Neural progenitor cell (in vitro differentiated cells): Measurements from ENCODE around the gene LRRIQ4. TPM values are rescaled to one million over a fixed set of nuclear protein-coding genes. Genes with fewer than 3 reads are reported as not detected.
A peak's percentile ranks its signal among the peaks of the same experiment; 100 is the strongest.

Experiments used
- DNase-seq: peaks from one replicate; pipeline ENCODE4 v3.0.0-alpha.2; 2016; ENCODE audit warnings: low spot score
- H2AFZ ChIP-seq: fragments of 200-600 bp; sonication (generic); replicated peaks from 2 replicates; pipeline ENCODE4 v1.6.1; 2016; ENCODE audit warnings: antibody characterized with exemption
- H3F3A ChIP-seq: fragments of 200-600 bp; sonication (generic); 2 replicates; pipeline ENCODE4 v1.6.1; 2016; ENCODE audit warnings: antibody characterized with exemption, low read depth
- H3K27ac ChIP-seq: fragments of 200-600 bp; sonication (generic); 2 replicates; pipeline ENCODE4 v1.5.1; 2016; ENCODE audit warnings: mild to moderate bottlenecking
- H3K27me3 ChIP-seq: fragments of 200-600 bp; sonication (generic); 2 replicates; pipeline ENCODE4 v1.6.1; 2016; ENCODE audit warnings: mild to moderate bottlenecking, moderate library complexity
- H3K36me3 ChIP-seq: fragments of 200-600 bp; sonication (generic); 2 replicates; pipeline ENCODE4 v1.5.1; 2016
- H3K4me1 ChIP-seq: fragments of 200-600 bp; sonication (generic); 2 replicates; pipeline ENCODE4 v1.6.1; 2016; ENCODE audit warnings: mixed run types
- H3K4me2 ChIP-seq: fragments of 200-600 bp; sonication (generic); 2 replicates; pipeline ENCODE4 v1.6.1; 2016
- H3K4me3 ChIP-seq: fragments of 200-600 bp; sonication (generic); 2 replicates; pipeline ENCODE4 v1.5.1; 2016
- H3K79me2 ChIP-seq: fragments of 200-600 bp; sonication (generic); 2 replicates; pipeline ENCODE4 v1.6.1; 2016; ENCODE audit warnings: low read depth
- H3K9ac ChIP-seq: fragments of 200-600 bp; sonication (generic); 2 replicates; pipeline ENCODE4 v1.6.1; 2016
- H3K9me3 ChIP-seq: fragments of 200-600 bp; sonication (generic); 2 replicates; pipeline ENCODE4 v1.5.1; 2016; ENCODE audit warnings: low read depth
- H4K20me1 ChIP-seq: fragments of 200-600 bp; sonication (generic); 2 replicates; pipeline ENCODE4 v1.6.1; 2016; ENCODE audit warnings: low read depth
- H3K27ac Mint-ChIP-seq: 3 replicates; pipeline ENCODE4 v1.8.0; 2021; ENCODE audit warnings: mixed read lengths
- H3K27me3 Mint-ChIP-seq: 2 replicates; pipeline ENCODE4 v1.8.0; 2022; ENCODE audit warnings: low read depth, mild to moderate bottlenecking, inconsistent platforms, moderate library complexity, mixed read lengths; ENCODE audit not compliant: insufficient read depth
- H3K36me3 Mint-ChIP-seq: 3 replicates; pipeline ENCODE4 v1.8.0; 2021; ENCODE audit warnings: mixed read lengths
- H3K4me1 Mint-ChIP-seq: 3 replicates; pipeline ENCODE4 v1.8.0; 2021; ENCODE audit warnings: mixed read lengths
- H3K4me3 Mint-ChIP-seq: 3 replicates; pipeline ENCODE4 v1.8.0; 2021; ENCODE audit warnings: mild to moderate bottlenecking, moderate library complexity, mixed read lengths
- H3K9me3 Mint-ChIP-seq: 3 replicates; pipeline ENCODE4 v1.8.0; 2020; ENCODE audit warnings: mixed read lengths
- EZH2 ChIP-seq: fragments of 200-600 bp; sonication (generic); IDR thresholded peaks from 2 replicates; pipeline ENCODE4 v1.6.1; 2017; ENCODE audit warnings: antibody characterized with exemption, mild to moderate bottlenecking, moderate library complexity
- EZH2phosphoT487 ChIP-seq: fragments of 200-600 bp; sonication (generic); IDR thresholded peaks from 2 replicates; pipeline ENCODE4 v1.6.1; 2017; ENCODE audit warnings: antibody characterized with exemption
- total RNA-seq: library from RNA; depleted of rRNA; stranded (reverse); fragments of >200 nt; gene quantifications from 2 replicates; pipeline ENCODE4 v1.2.3, GENCODE V29; 2015; ENCODE audit warnings: low replicate concordance
- TF ChIP-seq, protein P1 (sequence below): fragments of 200-600 bp; sonication (generic); IDR thresholded peaks from 2 replicates; pipeline ENCODE4 v1.5.1; 2017; ENCODE audit warnings: antibody characterized with exemption, mild to moderate bottlenecking

Gene LRRIQ4
- total RNA-seq, 1 donor from 2014 or later: not detected

DNA sequence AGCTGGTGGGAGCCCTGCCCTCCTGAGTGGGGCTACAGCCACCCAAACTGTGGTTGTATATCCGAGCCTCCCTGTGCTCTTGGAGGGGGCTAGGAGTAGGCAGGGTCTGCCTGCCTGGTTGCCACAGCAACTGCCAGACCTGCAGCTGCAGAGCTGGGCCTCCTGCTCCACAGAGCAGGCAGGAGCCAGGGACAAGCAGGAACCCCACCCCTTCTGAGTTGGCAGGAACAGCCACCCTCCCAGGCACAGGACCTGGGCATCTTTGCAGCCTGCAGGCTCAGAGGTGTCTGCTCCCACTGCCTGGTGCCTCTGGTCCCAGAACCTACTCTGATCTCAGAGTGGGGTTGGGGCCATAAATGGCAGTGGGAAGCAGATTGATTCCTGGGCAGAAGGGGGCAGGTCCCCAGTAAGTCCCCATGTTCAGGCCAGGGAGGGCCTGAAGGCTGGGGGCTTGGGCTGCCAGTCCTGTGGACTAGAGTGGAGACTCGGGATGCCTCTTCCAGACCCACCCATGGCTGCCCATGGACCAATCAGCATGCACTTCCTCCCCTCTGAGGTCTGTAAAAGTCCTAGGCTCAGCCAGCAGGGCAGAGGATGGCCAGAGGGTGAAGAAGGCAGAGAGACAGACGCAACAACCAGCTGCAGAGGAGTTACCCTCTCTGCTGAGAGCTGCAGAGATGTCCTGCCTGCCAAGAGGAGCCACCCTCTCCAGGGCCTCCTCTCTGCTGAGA lies 67.3 kb downstream of the LRRIQ4 start:
- Mint-ChIP-seq H3K4me1 (peaks cover 8% of the 10 kb centered on the region), H3K27ac (no peak overlapping the region), H3K36me3 (no peaks in the 10 kb centered on the region), H3K4me3 (no peak overlapping the region), H3K27me3 (peaks cover 5% of the 10 kb centered on the region), H3K9me3 (no peaks in the 10 kb centered on the region)
- Histone ChIP-seq H3K4me3 (no peak overlapping the region), H3K9ac (no peak overlapping the region), H2AFZ (peak overlapping the region; percentile 52), H3K4me1 (no peaks in the 10 kb centered on the region), H3F3A (no peaks in the 10 kb centered on the region), H4K20me1 (no peaks in the 10 kb centered on the region), H3K4me2 (no peak overlapping the region), H3K79me2 (no peaks in the 10 kb centered on the region), H3K36me3 (no peaks in the 10 kb centered on the region), H3K27me3 (no peaks in the 10 kb centered on the region), H3K9me3 (no peaks in the 10 kb centered on the region), H3K27ac (no peak overlapping the region)
- TF ChIP-seq, protein P1, sequence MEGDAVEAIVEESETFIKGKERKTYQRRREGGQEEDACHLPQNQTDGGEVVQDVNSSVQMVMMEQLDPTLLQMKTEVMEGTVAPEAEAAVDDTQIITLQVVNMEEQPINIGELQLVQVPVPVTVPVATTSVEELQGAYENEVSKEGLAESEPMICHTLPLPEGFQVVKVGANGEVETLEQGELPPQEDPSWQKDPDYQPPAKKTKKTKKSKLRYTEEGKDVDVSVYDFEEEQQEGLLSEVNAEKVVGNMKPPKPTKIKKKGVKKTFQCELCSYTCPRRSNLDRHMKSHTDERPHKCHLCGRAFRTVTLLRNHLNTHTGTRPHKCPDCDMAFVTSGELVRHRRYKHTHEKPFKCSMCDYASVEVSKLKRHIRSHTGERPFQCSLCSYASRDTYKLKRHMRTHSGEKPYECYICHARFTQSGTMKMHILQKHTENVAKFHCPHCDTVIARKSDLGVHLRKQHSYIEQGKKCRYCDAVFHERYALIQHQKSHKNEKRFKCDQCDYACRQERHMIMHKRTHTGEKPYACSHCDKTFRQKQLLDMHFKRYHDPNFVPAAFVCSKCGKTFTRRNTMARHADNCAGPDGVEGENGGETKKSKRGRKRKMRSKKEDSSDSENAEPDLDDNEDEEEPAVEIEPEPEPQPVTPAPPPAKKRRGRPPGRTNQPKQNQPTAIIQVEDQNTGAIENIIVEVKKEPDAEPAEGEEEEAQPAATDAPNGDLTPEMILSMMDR: no peak
- TF ChIP-seq EZH2phosphoT487 (no peak), EZH2 (no peak)
- peak; percentile 10 for DNase-seq

DNA sequence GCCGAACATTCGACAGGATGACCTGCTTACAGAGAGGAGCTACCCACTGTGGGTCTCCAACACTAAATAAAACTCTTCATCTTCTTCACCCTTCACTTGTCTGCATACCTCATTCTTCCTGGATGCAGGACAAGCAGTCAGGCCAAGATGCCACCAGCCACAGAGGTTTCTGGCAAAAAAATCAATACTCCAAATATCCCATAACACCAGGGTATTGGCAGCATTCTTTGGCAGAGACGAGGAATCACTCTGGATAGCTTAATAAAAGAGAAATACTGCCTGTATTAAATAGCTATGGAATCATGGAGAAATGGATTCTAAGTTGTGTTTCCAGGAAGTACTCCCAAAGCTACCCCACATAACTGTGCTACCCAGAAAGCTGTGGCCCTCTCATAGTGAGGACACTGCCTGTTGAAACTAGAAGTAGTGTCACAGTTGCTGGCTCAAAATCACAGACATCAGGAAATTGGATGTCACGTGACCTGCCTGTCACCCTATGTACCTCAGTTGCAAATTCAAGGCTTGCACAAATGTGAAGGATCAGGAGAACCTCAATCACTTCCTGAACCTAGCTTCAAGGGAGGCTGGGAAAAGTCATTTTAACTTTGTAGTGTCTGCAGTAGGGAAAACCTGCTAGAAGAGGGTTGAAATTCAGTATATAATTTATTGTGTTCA lies 68.0 kb downstream of the LRRIQ4 start:
- Histone ChIP-seq H2AFZ (peak overlapping the region; percentile 52), H3K9ac (no peak overlapping the region), H3K4me1 (no peaks in the 10 kb centered on the region), H3K4me2 (no peak overlapping the region), H3K4me3 (no peak overlapping the region), H4K20me1 (no peaks in the 10 kb centered on the region), H3K27me3 (no peaks in the 10 kb centered on the region), H3K79me2 (no peaks in the 10 kb centered on the region), H3K36me3 (no peaks in the 10 kb centered on the region), H3K27ac (no peak overlapping the region), H3F3A (no peaks in the 10 kb centered on the region), H3K9me3 (no peaks in the 10 kb centered on the region)
- no peaks in the 10 kb centered on the region for H3K9me3 Mint-ChIP-seq
- no peaks in the 10 kb centered on the region for H3K36me3 Mint-ChIP-seq
- DNase-seq: no peak
- H3K27ac Mint-ChIP-seq: no peak overlapping the region
- peaks cover 5% of the 10 kb centered on the region for H3K27me3 Mint-ChIP-seq
- peaks cover 8% of the 10 kb centered on the region for H3K4me1 Mint-ChIP-seq
- H3K4me3 Mint-ChIP-seq: no peak overlapping the region
- TF ChIP-seq, protein P1: no peak
- TF ChIP-seq EZH2 (no peak), EZH2phosphoT487 (no peak)

DNA sequence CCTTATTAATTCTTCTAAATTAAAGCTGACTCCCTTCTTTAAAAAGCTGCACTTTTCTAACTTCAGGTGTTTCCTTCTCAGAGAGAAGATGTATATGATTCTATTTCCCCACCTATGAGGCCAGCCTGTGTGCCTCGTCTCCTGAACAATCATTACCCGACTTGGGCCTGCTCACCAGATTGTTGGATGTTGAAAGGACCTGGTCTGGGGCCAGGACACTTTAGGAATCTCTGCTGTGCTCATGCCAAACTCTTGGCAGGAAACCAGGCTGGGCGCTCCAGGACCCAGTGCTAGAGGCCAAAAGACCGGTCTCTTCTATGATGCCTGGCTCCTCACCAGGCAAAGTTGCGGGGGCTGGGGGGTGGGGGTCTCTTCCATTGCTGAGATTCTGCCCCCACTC lies 74.0 kb downstream of the LRRIQ4 start:
- Histone ChIP-seq H2AFZ (no peak overlapping the region), H3K36me3 (no peaks in the 10 kb centered on the region), H3K9me3 (no peaks in the 10 kb centered on the region), H3K9ac (no peak overlapping the region), H3F3A (no peaks in the 10 kb centered on the region), H3K4me2 (no peak overlapping the region), H3K79me2 (no peaks in the 10 kb centered on the region), H3K27ac (no peak overlapping the region), H3K4me3 (no peak overlapping the region), H3K4me1 (no peaks in the 10 kb centered on the region), H4K20me1 (no peaks in the 10 kb centered on the region), H3K27me3 (no peaks in the 10 kb centered on the region)
- no peaks in the 10 kb centered on the region for H3K4me1 Mint-ChIP-seq
- TF ChIP-seq, protein P1: no peak
- no peak for TF ChIP-seq EZH2phosphoT487
- no peak for TF ChIP-seq EZH2
- H3K27ac Mint-ChIP-seq: no peak overlapping the region
- H3K4me3 Mint-ChIP-seq: no peak overlapping the region
- H3K9me3 Mint-ChIP-seq: no peaks in the 10 kb centered on the region
- no peaks in the 10 kb centered on the region for H3K27me3 Mint-ChIP-seq
- no peak for DNase-seq
- H3K36me3 Mint-ChIP-seq: no peaks in the 10 kb centered on the region

Other genes with a start within 250 kb of the LRRIQ4 start
- gene MECOM, start 149.2 kb upstream of the LRRIQ4 start, total RNA-seq: 5.2 and 7.8 TPM in 2 replicates
- 47.5 and 119 TPM in 2 replicates for gene TERC, start 47.8 kb upstream of the LRRIQ4 start, total RNA-seq
- gene ACTRT3, start 43.3 kb upstream of the LRRIQ4 start, total RNA-seq: 0.31 and 0.34 TPM in 2 replicates
- gene MYNN, start 39.5 kb upstream of the LRRIQ4 start, total RNA-seq: 19.2 and 23.6 TPM in 2 replicates
- gene LRRC34, start within 50 bp of the LRRIQ4 start, total RNA-seq: 12.5 and 54.8 TPM in 2 replicates
- gene LRRC31, start 57.1 kb downstream of the LRRIQ4 start, total RNA-seq: not detected in 2 replicates
- not detected in 2 replicates for gene SAMD7, start 98.7 kb downstream of the LRRIQ4 start, total RNA-seq
- 22.0 and 34.8 TPM in 2 replicates for gene SEC62, start 153.9 kb downstream of the LRRIQ4 start, total RNA-seq
- 4.3 and 6.0 TPM in 2 replicates for gene GPR160, start 225.1 kb downstream of the LRRIQ4 start, total RNA-seq